A673 (cell line): ENCODE measurements around the gene PSMA5. TPM values are rescaled to one million over a fixed set of nuclear protein-coding genes. Genes with fewer than 3 reads are reported as not detected.

Source experiments
- BruUV-seq: library from RNA; stranded (reverse); fragments of 400-500 nt; replicated peaks from 2 replicates; lab custom pipeline; 2021; lab: Mats Ljungman, UMichigan
- CTCF ChIA-PET: fragments of 300-600 bp; sonication (Branson Sonifier 250); formaldehyde crosslinking; loops from one replicate; lab custom pipeline; 2022; ENCODE audit warnings: antibody characterized with exemption; lab: Charles Lee
- POLR2A ChIA-PET: fragments of 300-600 bp; sonication (Branson Sonifier 250); formaldehyde crosslinking; loops from one replicate; lab custom pipeline; 2022; ENCODE audit warnings: antibody characterized with exemption; ENCODE audit not compliant: low non-redundant PET; lab: Charles Lee
- DNase-seq: peaks from one replicate; pipeline ENCODE4 v3.0.0-alpha.2; 2015; ENCODE audit warnings: low spot score
- H3K27ac ChIP-seq: fragments of 200-600 bp; sonication (generic); 2 replicates; pipeline ENCODE4 v1.5.1; 2016; ENCODE audit warnings: mixed run types, low read depth, mild to moderate bottlenecking, mixed read lengths, antibody characterized with exemption, low read length; ENCODE audit not compliant: poor library complexity, severe bottlenecking
- H3K27me3 ChIP-seq: fragments of 200-600 bp; sonication (generic); replicated peaks from 2 replicates; pipeline ENCODE4 v1.6.1; 2017; ENCODE audit warnings: mixed run types, low read depth, mild to moderate bottlenecking, mixed read lengths, antibody characterized with exemption, low read length; ENCODE audit not compliant: insufficient read depth, poor library complexity
- H3K36me3 ChIP-seq: fragments of 200-600 bp; sonication (generic); 2 replicates; pipeline ENCODE4 v1.6.1; 2016; ENCODE audit warnings: mixed run types, mild to moderate bottlenecking, mixed read lengths, antibody characterized with exemption, low read length; ENCODE audit not compliant: insufficient read depth, poor library complexity, severe bottlenecking
- H3K4me1 ChIP-seq: fragments of 200-600 bp; sonication (generic); 2 replicates; pipeline ENCODE4 v1.6.1; 2017; ENCODE audit warnings: mixed run types, mild to moderate bottlenecking, mixed read lengths, antibody characterized with exemption, low read length; ENCODE audit not compliant: insufficient read depth, poor library complexity, severe bottlenecking
- H3K4me3 ChIP-seq: fragments of 200-600 bp; sonication (generic); 2 replicates; pipeline ENCODE4 v1.5.1; 2016; ENCODE audit warnings: low read depth, mixed run types, mild to moderate bottlenecking, mixed read lengths, low read length; ENCODE audit not compliant: poor library complexity, severe bottlenecking
- H3K9me3 ChIP-seq: fragments of 200-600 bp; sonication (generic); 2 replicates; pipeline ENCODE4 v1.6.1; 2016; ENCODE audit warnings: mixed run types, low read depth, mild to moderate bottlenecking, mixed read lengths, antibody characterized with exemption, low read length; ENCODE audit not compliant: poor library complexity, severe bottlenecking
- CTCF ChIP-seq: fragments of 300-800, 200-600 bp; sonication (generic); conservative IDR thresholded peaks from 2 replicates; pipeline ENCODE4 v1.5.1; 2017; ENCODE audit warnings: low read depth, mild to moderate bottlenecking, antibody characterized with exemption, low read length, moderate library complexity, mixed read lengths
- EZH2 ChIP-seq: fragments of 200-600 bp; sonication (generic); IDR thresholded peaks from 2 replicates; pipeline ENCODE4 v1.6.1; 2017; ENCODE audit warnings: borderline replicate concordance, low read depth, mild to moderate bottlenecking, mixed read lengths, antibody characterized with exemption, low read length; ENCODE audit not compliant: poor library complexity, severe bottlenecking
- intact Hi-C: fragments of 100-400 bp; cut with micrococcal nuclease; formaldehyde crosslinking; loops from one replicate; pipeline ENCODE4 v1.10.0; 2022; ENCODE audit not compliant: unreplicated experiment
- total RNA-seq: library from RNA; stranded (reverse); gene quantifications from 2 replicates; pipeline ENCODE4 v1.2.3, GENCODE V29; 2021

Gene PSMA5
- total RNA-seq, 1 experiment from 2014 or later = 201 TPM

DNA sequence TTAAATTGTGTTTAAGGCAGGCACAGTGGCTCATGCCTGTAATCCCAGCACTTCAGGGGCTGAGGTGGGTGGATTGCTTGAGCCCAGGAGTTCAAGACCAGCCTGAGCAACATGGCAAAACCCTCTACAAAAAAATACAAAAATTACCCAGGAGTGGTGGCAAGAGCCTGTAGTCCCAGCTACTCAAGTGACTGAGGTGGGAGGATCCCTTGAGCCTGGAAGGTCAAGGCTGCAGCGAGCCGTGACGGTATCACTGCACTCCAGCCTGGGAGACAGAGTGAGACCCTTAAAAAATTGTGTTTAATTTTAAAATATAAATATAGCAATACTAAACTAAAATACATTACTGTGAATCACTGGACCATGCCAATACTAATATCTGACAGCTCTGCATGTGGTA is 71.3 kb downstream of the PSMA5 start:
- Histone ChIP-seq H3K4me3 (no peak overlapping the region), H3K27ac (no peak overlapping the region), H3K36me3 (no peaks in the 10 kb centered on the region), H3K27me3 (no peaks in the 10 kb centered on the region), H3K9me3 (no peaks in the 10 kb centered on the region), H3K4me1 (no peaks in the 10 kb centered on the region)
- ChIA-PET POLR2A (no interaction called here), CTCF (no interaction called here)
- DNase-seq = no peak
- no TSS peak for BruUV-seq
- intact Hi-C loops = no loop called here
- TF ChIP-seq EZH2 (no peak), CTCF (no peak)

DNA sequence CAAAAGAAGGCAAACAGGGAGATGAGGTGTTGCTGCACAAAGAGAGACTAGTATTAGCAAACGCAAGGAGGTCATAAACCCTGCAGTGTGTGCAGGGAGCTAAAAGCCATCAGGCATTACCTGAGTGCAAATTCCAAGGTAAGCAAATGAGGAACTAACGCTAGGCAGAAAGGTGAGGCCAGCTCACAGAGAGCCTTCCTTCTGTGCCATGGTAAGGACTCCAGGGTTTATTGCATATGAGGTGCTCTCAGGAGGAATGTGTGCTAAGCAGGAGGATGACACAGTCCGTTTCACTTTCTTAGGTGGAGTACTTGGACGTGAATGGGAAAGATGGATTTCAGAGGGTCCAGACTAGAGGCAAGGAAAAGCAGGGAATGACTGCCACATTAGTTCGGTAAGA is 74.8 kb downstream of the PSMA5 start:
- H3K4me1 ChIP-seq = no peaks in the 10 kb centered on the region
- no peaks in the 10 kb centered on the region for H3K9me3 ChIP-seq
- no TSS peak for BruUV-seq
- no peak for TF ChIP-seq EZH2
- no peak for TF ChIP-seq CTCF
- no peak overlapping the region for H3K27ac ChIP-seq
- ChIA-PET CTCF (no interaction called here), POLR2A (no interaction called here)
- H3K36me3 ChIP-seq = no peaks in the 10 kb centered on the region
- intact Hi-C loops = no loop called here
- H3K27me3 ChIP-seq = no peaks in the 10 kb centered on the region
- DNase-seq = no peak
- no peak overlapping the region for H3K4me3 ChIP-seq

DNA sequence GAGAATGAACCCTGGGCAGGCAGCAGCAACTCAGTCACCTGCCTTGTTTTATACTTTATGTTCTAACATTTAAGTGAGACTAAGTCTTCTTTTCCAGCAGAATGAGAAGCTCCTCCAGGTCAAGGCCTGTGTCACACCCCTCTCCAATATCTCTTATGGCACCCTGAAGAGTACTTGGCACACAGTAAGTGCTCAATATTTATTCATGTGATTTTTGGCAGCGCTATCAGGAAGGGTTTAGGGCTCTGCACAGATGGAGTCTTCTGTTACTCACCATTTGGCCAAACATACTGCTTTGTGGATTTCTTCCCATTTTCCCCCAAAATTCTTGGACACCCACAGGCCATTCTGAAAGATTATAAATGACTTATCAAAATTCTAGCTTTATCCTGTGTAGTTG is 75.6 kb downstream of the PSMA5 start:
- no peak overlapping the region for H3K27ac ChIP-seq

More for the DNA sequence above, 75.6 kb downstream of the PSMA5 start:
- Histone ChIP-seq H3K4me1 (no peaks in the 10 kb centered on the region), H3K9me3 (no peaks in the 10 kb centered on the region), H3K4me3 (no peak overlapping the region), H3K27me3 (no peaks in the 10 kb centered on the region), H3K36me3 (no peaks in the 10 kb centered on the region)
- ChIA-PET CTCF (no interaction called here), POLR2A (no interaction called here)
- no peak for TF ChIP-seq EZH2
- TF ChIP-seq CTCF = no peak
- intact Hi-C loops = no loop called here
- no TSS peak for BruUV-seq
- no peak for DNase-seq
